ENCODE data around the gene HEMK1. TPM values are rescaled to one million over a fixed set of nuclear protein-coding genes. Genes with fewer than 3 reads are reported as not detected.

Gene HEMK1
- total RNA-seq, 1 experiment from 2014 or later = 20.9 TPM

DNA sequence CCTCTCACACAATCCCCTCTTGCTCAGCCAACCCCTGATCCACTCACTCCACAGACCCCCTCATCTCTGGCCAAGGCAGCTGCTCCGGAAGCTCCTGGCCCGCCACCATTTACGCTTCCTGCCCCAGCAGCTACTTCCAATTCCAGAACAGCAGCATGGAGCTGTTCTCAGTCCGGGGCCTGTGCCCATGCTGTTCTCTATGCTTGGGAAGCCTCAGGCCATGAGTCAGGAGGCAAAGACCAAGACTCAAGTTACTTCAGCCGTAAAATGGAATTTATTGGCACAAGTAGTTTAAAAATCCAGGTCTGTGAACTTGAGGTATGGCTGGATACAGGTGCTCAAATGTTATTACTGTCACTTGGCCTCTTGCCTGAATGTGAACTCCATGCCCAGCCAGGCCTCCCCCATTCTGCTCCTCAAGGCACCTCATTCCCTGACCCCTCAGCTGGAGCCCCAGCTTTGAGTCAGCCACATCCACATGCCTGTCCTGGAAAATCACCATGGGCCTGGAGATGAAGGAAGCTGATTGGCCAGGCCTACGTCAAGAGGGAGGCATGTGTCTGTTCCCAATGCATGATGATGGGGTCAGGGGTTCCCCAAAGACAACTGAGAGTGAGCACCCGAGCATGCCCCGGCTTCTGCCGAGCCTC is 34.5 kb upstream of the HEMK1 start:
- H3K4me3 Mint-ChIP-seq = no peak overlapping the region
- CTCF ChIA-PET = interaction anchor here (0.9 to 1.7 kb wide), 5 partner anchors 8 to 99 kb away, joined by 3 to 11 read pairs (median 3); no protein-coding TSS in a partner anchor
- peaks cover 29% of the 10 kb centered on the region for H3K27me3 Mint-ChIP-seq (ENCODE audit: low read depth)
- TF ChIP-seq JAZF1 (CRISPR knock-in tag; IDR thresholded peaks at IDR 0.05) (no peak), ZNF121 (CRISPR knock-in tag; IDR thresholded peaks at IDR 0.05) (no peak), HMGA2 (CRISPR knock-in tag; IDR thresholded peaks at IDR 0.05) (no peak), ZNF396 (CRISPR knock-in tag; IDR thresholded peaks at IDR 0.05; ENCODE audit: borderline replicate concordance) (no peak)
- TF ChIP-seq, protein P1, sequence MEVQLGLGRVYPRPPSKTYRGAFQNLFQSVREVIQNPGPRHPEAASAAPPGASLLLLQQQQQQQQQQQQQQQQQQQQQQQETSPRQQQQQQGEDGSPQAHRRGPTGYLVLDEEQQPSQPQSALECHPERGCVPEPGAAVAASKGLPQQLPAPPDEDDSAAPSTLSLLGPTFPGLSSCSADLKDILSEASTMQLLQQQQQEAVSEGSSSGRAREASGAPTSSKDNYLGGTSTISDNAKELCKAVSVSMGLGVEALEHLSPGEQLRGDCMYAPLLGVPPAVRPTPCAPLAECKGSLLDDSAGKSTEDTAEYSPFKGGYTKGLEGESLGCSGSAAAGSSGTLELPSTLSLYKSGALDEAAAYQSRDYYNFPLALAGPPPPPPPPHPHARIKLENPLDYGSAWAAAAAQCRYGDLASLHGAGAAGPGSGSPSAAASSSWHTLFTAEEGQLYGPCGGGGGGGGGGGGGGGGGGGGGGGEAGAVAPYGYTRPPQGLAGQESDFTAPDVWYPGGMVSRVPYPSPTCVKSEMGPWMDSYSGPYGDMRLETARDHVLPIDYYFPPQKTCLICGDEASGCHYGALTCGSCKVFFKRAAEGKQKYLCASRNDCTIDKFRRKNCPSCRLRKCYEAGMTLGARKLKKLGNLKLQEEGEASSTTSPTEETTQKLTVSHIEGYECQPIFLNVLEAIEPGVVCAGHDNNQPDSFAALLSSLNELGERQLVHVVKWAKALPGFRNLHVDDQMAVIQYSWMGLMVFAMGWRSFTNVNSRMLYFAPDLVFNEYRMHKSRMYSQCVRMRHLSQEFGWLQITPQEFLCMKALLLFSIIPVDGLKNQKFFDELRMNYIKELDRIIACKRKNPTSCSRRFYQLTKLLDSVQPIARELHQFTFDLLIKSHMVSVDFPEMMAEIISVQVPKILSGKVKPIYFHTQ (CRISPR knock-in tag; IDR thresholded peaks at IDR 0.05) = no peak
- TF ChIP-seq, protein P2, sequence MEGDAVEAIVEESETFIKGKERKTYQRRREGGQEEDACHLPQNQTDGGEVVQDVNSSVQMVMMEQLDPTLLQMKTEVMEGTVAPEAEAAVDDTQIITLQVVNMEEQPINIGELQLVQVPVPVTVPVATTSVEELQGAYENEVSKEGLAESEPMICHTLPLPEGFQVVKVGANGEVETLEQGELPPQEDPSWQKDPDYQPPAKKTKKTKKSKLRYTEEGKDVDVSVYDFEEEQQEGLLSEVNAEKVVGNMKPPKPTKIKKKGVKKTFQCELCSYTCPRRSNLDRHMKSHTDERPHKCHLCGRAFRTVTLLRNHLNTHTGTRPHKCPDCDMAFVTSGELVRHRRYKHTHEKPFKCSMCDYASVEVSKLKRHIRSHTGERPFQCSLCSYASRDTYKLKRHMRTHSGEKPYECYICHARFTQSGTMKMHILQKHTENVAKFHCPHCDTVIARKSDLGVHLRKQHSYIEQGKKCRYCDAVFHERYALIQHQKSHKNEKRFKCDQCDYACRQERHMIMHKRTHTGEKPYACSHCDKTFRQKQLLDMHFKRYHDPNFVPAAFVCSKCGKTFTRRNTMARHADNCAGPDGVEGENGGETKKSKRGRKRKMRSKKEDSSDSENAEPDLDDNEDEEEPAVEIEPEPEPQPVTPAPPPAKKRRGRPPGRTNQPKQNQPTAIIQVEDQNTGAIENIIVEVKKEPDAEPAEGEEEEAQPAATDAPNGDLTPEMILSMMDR (IDR thresholded peaks at IDR 0.05) = no peak
- peaks cover 36% of the 10 kb centered on the region for H3K4me1 Mint-ChIP-seq
- ATAC-seq (no peak), DNase-seq (ENCODE audit: low spot score) (no peak)
- POLR2A ChIA-PET = interaction anchor here (1.0 kb wide), 1 partner anchor 13 kb away, joined by 5 read pairs; no protein-coding TSS in a partner anchor
- H3K36me3 Mint-ChIP-seq = no peaks in the 10 kb centered on the region
- no peak overlapping the region for H3K27ac Mint-ChIP-seq
- no peaks in the 10 kb centered on the region for H3K9me3 Mint-ChIP-seq

DNA sequence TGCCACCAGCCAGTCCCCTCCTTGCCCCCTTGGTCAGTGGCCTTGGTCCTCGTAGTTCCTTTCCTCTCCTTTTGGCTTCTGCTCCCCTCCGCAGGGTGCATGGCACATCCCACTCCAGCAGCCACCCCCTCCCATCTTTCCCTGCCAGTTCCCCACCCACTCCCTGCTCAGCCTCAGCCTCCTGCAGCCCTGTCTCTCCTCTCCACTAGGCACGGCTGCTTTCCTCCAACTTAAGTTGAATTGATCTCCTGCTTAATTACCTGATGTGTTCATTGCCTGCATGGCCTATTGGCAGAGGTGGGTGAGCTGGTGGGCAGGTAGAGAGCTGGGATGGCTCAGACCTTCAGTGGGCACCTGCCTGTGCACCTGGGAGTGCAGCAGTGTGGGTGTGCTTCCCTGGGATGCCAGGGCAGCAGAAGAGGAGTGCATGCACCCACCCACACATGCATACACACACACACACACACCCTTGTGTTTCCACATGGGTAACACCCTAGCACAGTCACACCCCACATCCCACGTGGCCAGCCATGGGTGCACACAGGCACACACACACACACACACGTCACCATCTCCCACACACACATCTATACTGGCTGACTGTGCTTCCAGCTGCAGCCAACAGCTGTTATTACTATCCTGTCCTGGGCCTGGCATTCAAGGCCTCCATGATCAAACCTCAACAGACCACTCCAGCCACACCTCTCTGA is 32.7 kb upstream of the HEMK1 start:
- Mint-ChIP-seq H3K27ac (no peak overlapping the region), H3K4me1 (peaks cover 33% of the 10 kb centered on the region), H3K9me3 (no peaks in the 10 kb centered on the region), H3K36me3 (no peaks in the 10 kb centered on the region), H3K27me3 (ENCODE audit: low read depth) (peaks cover 16% of the 10 kb centered on the region), H3K4me3 (no peak overlapping the region)
- ChIA-PET CTCF (interaction anchor here (1.1 kb wide), 1 partner anchor 100 kb away, joined by 4 read pairs; no protein-coding TSS in a partner anchor), POLR2A (no interaction called here)
- ATAC-seq = no peak
- TF ChIP-seq CREB1 (CRISPR knock-in tag; IDR thresholded peaks at IDR 0.05) (no peak), ZNF317 (CRISPR knock-in tag; IDR thresholded peaks at IDR 0.05; ENCODE audit: borderline replicate concordance, low read depth) (no peak), RORB (CRISPR knock-in tag; IDR thresholded peaks at IDR 0.05) (no peak)
- TF ChIP-seq, protein P3, sequence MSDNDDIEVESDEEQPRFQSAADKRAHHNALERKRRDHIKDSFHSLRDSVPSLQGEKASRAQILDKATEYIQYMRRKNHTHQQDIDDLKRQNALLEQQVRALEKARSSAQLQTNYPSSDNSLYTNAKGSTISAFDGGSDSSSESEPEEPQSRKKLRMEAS (CRISPR knock-in tag; IDR thresholded peaks at IDR 0.05) = no peak
- TF ChIP-seq, protein P4, sequence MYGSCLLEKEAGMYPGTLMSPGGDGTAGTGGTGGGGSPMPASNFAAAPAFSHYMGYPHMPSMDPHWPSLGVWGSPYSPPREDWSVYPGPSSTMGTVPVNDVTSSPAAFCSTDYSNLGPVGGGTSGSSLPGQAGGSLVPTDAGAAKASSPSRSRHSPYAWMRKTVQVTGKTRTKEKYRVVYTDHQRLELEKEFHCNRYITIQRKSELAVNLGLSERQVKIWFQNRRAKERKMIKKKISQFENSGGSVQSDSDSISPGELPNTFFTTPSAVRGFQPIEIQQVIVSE (CRISPR knock-in tag; IDR thresholded peaks at IDR 0.05; ENCODE audit: borderline replicate concordance) = no peak
- TF ChIP-seq, protein P5, sequence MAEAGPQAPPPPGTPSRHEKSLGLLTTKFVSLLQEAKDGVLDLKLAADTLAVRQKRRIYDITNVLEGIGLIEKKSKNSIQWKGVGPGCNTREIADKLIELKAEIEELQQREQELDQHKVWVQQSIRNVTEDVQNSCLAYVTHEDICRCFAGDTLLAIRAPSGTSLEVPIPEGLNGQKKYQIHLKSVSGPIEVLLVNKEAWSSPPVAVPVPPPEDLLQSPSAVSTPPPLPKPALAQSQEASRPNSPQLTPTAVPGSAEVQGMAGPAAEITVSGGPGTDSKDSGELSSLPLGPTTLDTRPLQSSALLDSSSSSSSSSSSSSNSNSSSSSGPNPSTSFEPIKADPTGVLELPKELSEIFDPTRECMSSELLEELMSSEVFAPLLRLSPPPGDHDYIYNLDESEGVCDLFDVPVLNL (CRISPR knock-in tag; IDR thresholded peaks at IDR 0.05; ENCODE audit: borderline replicate concordance, low read depth) = no peak
- no peak for DNase-seq (ENCODE audit: low spot score)
